ENCODE data around the gene DDX42. TPM values are rescaled to one million over a fixed set of nuclear protein-coding genes. Genes with fewer than 3 reads are reported as not detected.

The DDX42 gene
- total and polyA plus RNA-seq, 2 of the 13 experiments (the other 11 are each of a cell fraction or from before 2014, with no cell fraction given) = 87.2 to 92.9 TPM

DNA sequence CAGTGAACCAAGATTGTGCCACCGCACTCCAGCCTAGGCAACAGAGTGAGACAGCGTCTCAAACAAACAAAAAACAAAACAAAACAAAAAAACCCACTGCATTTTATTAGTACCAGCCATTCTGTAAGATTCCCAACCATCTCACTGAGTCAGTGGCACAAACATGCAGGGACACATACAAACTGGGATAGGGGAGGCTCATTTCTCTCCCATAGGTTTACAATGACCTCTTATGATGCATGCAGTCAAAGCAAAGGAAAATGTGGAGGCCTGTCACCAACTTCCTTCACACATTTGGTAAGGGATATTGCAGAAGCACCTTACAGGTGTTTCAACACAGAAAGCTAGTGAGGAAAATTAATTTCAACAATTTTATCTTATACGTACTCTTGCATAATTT, 19.9 kb upstream of the DDX42 start:
- intact Hi-C loops (cut with micrococcal nuclease; ENCODE audit: unreplicated experiment) = no loop called here
- no peaks in the 10 kb centered on the region for H4K20me1 ChIP-seq (ENCODE audit: insufficient read depth, low read length)
- DNase-seq (ENCODE audit: low spot score) (no peak), FAIRE-seq (no peak), ATAC-seq (no peak)
- ChIA-PET CTCF (ENCODE audit: low intra/inter-chr PET ratio, low total read pairs) (no interaction called here), POLR2A (no interaction called here)
- H3K9me3 ChIP-seq (ENCODE audit: low read length) = no peaks in the 10 kb centered on the region
- no peaks in the 10 kb centered on the region for H3K79me2 ChIP-seq (ENCODE audit: insufficient read depth, low read length)
- peaks cover 24 to 83% of the 10 kb centered on the region in 2 experiments for H3K36me3 ChIP-seq (replicated peaks in 1 of 2; ENCODE audit: control insufficient read depth in 1 of 2, insufficient read depth in 2 of 2, low read length in 2 of 2)
- 98% methylated on average over 3 of the region's 3 CpGs for WGBS (ENCODE audit: low lambda C conversion rate)
- H3K4me3 ChIP-seq (replicated peaks in 1 of 3; ENCODE audit: insufficient read depth in 1 of 3, low read depth in 2 of 3, low read length in 3 of 3) = no peak overlapping the region
- H3K4me2 ChIP-seq (ENCODE audit: low read depth, low read length) = no peak overlapping the region
- H2AFZ ChIP-seq (ENCODE audit: low read length) = no peak overlapping the region
- no peak overlapping the region for H3K9ac ChIP-seq (ENCODE audit: insufficient read depth, low read depth, low read length)
- H3K4me1 ChIP-seq (ENCODE audit: insufficient read depth, low read length) = no peaks in the 10 kb centered on the region
- no peak for TF ChIP-seq ZNF570 (CRISPR knock-in tag; IDR thresholded peaks at IDR 0.05; ENCODE audit: borderline replicate concordance)
- no peak overlapping the region for H3K27ac ChIP-seq (ENCODE audit: extremely low read length, insufficient read depth, low read length)
- H3K27me3 ChIP-seq (ENCODE audit: control insufficient read depth in 1 of 2, insufficient read depth in 2 of 2, low read length in 2 of 2) = no peaks in the 10 kb centered on the region
- in situ Hi-C loops (cut with HindIII; ENCODE audit: extremely low pct_ligation_motif_present, low pct_unique_long_range_greater_than_20kb) = no loop called here
- no TSS peak for BruUV-seq (replicated peaks)

DNA sequence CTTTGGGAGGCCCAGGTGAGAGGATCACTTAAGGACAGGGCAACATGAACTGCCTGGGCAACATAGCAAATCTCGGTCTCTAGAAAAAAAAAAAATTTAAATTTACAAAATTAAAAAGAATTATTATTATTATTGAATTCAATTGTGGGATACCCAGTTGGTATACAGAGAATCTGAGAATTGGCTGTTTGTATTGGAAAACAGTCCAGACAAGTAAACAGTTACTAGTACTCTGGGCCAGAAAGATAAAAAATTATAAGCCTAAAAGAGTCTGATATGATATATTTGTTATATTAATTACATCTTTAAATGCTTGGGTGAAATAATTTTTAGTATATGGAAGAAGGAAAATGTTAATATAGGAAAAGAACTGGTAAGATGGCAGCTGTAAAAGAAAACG, 15.5 kb upstream of the DDX42 start:
- Histone ChIP-seq H3K27ac (ENCODE audit: extremely low read length, insufficient read depth, low read length) (no peak overlapping the region), H3K9me3 (ENCODE audit: low read length) (no peaks in the 10 kb centered on the region), H3K4me2 (ENCODE audit: low read depth, low read length) (no peak overlapping the region), H3K4me1 (ENCODE audit: insufficient read depth, low read length) (no peaks in the 10 kb centered on the region), H3K36me3 (replicated peaks in 1 of 2; ENCODE audit: control insufficient read depth in 1 of 2, insufficient read depth in 2 of 2, low read length in 2 of 2) (peaks cover 33 to 83% of the 10 kb centered on the region in 2 experiments), H3K4me3 (replicated peaks in 1 of 3; ENCODE audit: insufficient read depth in 1 of 3, low read depth in 2 of 3, low read length in 3 of 3) (no peak overlapping the region), H3K79me2 (ENCODE audit: insufficient read depth, low read length) (no peaks in the 10 kb centered on the region), H3K27me3 (ENCODE audit: control insufficient read depth in 1 of 2, insufficient read depth in 2 of 2, low read length in 2 of 2) (no peaks in the 10 kb centered on the region), H4K20me1 (ENCODE audit: insufficient read depth, low read length) (no peaks in the 10 kb centered on the region), H3K9ac (ENCODE audit: insufficient read depth, low read depth, low read length) (no peak overlapping the region), H2AFZ (ENCODE audit: low read length) (no peak overlapping the region)
- BruUV-seq (replicated peaks) = no TSS peak
- DNase-seq (ENCODE audit: low spot score) = no peak
- intact Hi-C loops (cut with micrococcal nuclease; ENCODE audit: unreplicated experiment) (no loop called here), in situ Hi-C loops (cut with HindIII; ENCODE audit: extremely low pct_ligation_motif_present, low pct_unique_long_range_greater_than_20kb) (no loop called here)
- no peak for ATAC-seq
- 95% methylated on average over 2 of the region's 2 CpGs for WGBS (ENCODE audit: low lambda C conversion rate)
- ChIA-PET POLR2A (no interaction called here), CTCF (ENCODE audit: low intra/inter-chr PET ratio, low total read pairs) (no interaction called here)
- FAIRE-seq = no peak
- no peak for TF ChIP-seq SRSF9 (IDR thresholded peaks at IDR 0.05; ENCODE audit: borderline replicate concordance, insufficient read depth, low read depth, low read length, poor library complexity, severe bottlenecking)
- TF ChIP-seq, protein P1, sequence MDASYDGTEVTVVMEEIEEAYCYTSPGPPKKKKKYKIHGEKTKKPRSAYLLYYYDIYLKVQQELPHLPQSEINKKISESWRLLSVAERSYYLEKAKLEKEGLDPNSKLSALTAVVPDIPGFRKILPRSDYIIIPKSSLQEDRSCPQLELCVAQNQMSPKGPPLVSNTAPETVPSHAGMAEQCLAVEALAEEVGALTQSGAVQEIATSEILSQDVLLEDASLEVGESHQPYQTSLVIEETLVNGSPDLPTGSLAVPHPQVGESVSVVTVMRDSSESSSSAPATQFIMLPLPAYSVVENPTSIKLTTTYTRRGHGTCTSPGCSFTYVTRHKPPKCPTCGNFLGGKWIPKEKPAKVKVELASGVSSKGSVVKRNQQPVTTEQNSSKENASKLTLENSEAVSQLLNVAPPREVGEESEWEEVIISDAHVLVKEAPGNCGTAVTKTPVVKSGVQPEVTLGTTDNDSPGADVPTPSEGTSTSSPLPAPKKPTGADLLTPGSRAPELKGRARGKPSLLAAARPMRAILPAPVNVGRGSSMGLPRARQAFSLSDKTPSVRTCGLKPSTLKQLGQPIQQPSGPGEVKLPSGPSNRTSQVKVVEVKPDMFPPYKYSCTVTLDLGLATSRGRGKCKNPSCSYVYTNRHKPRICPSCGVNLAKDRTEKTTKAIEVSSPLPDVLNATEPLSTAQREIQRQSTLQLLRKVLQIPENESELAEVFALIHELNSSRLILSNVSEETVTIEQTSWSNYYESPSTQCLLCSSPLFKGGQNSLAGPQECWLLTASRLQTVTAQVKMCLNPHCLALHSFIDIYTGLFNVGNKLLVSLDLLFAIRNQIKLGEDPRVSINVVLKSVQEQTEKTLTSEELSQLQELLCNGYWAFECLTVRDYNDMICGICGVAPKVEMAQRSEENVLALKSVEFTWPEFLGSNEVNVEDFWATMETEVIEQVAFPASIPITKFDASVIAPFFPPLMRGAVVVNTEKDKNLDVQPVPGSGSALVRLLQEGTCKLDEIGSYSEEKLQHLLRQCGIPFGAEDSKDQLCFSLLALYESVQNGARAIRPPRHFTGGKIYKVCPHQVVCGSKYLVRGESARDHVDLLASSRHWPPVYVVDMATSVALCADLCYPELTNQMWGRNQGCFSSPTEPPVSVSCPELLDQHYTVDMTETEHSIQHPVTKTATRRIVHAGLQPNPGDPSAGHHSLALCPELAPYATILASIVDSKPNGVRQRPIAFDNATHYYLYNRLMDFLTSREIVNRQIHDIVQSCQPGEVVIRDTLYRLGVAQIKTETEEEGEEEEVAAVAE (CRISPR knock-in tag; IDR thresholded peaks at IDR 0.05; ENCODE audit: borderline replicate concordance) = no peak
- no peak for TF ChIP-seq ZNF256 (CRISPR knock-in tag; conservative IDR thresholded peaks at IDR 0.05)
- TF ChIP-seq NFAT5 (CRISPR knock-in tag; IDR thresholded peaks at IDR 0.05) = no peak
- no peak for TF ChIP-seq IKZF1 (IDR thresholded peaks at IDR 0.05)
- TF ChIP-seq FOXP1 (IDR thresholded peaks at IDR 0.05) = no peak
- TF ChIP-seq FOXP1 (CRISPR knock-in tag; IDR thresholded peaks at IDR 0.05) = no peak
- TF ChIP-seq SOX6 (IDR thresholded peaks at IDR 0.05) = no peak
- no peak for TF ChIP-seq SOX6 (CRISPR knock-in tag; IDR thresholded peaks at IDR 0.05)
- TF ChIP-seq RXRB (CRISPR knock-in tag; IDR thresholded peaks at IDR 0.05; ENCODE audit: borderline replicate concordance) = no peak
